ENCODE measurements around the gene TMEM150A. TPM values are rescaled to one million over a fixed set of nuclear protein-coding genes. Genes with fewer than 3 reads are reported as not detected.

The TMEM150A gene
- total RNA-seq = 10 to 100 TPM; 12.9 to 29.4 (median 16.6) TPM

GRCh38 chr2:85602476-85603234 is at the start of gene TMEM150A:
TSS of gene TMEM150A (minus strand) at chr2:85602698. CDS start at chr2:85601948, 750 bp downstream.
- 0 to 1% methylated on average over 15 to 38 of the region's 73 CpGs for WGBS, 2 donors
- peaks cover 0 to 71% (median 37%) of the 10 kb centered on the region in 4 donors for H3K4me1 ChIP-seq
- peak; percentile 91 to 92 for DNase-seq (ENCODE audit: low spot score in 2 of 2)
- no peaks in the 10 kb centered on the region for H3K27me3 ChIP-seq
- no peaks in the 10 kb centered on the region for H3K9me3 ChIP-seq
- H3K36me3 ChIP-seq = peaks cover 0 to 41% (median 0%) of the 10 kb centered on the region in 3 donors
- TF ChIP-seq POLR2A (IDR thresholded peaks at IDR 0.05) = peak; percentile 81 to 86
- TF ChIP-seq CTCF (IDR thresholded peaks at IDR 0.05) = peak; percentile 35 to 85 (median 48)
- peak in 1 of 2 donors; percentile 85 for TF ChIP-seq EP300 (IDR thresholded peaks at IDR 0.05)
- H3K27ac ChIP-seq = peak within 1 kb of the TSS; percentile 85 to 96 (median 91)
- H3K4me3 ChIP-seq = peak within 1 kb of the TSS; percentile 57 to 92 (median 78)

GRCh38 chr2:85652056-85652455 is 49.6 kb upstream of the TMEM150A start:
- Histone ChIP-seq H3K27me3 (no peaks in the 10 kb centered on the region), H3K36me3 (peaks cover 4 to 81% (median 20%) of the 10 kb centered on the region in 3 donors), H3K4me3 (no peak overlapping the region), H3K9me3 (no peaks in the 10 kb centered on the region), H3K27ac (peak overlapping the region in 1 of 4 donors; percentile 58), H3K4me1 (no peaks in the 10 kb centered on the region)
- TF ChIP-seq EP300 (IDR thresholded peaks at IDR 0.05) (no peak), POLR2A (IDR thresholded peaks at IDR 0.05) (no peak), CTCF (IDR thresholded peaks at IDR 0.05) (no peak)
- 98 to 100% methylated on average over 2 of the region's 2 CpGs for WGBS, 2 donors
- no peak for DNase-seq (ENCODE audit: low spot score in 2 of 2)

DNA sequence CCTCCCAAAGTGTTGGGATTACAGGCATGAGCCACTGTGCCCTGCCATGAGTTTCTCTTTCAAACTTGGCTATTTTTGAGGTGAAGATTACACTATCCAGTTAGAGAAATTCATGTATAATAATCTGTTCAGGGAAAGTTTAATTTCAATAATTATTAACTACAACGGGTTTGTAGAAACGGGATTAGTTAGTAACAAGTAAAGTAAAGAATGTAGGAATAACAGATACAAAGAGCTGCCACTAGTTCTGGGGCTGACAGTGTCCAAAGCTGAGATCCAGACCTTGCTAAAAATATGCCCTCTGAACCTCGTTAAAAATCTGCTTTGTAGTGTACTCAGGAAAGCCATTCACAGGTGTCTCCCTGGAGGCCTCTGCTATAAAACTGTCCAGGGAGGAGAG is 48.6 kb upstream of the TMEM150A start:
- Histone ChIP-seq H3K27ac (no peak overlapping the region), H3K4me1 (no peaks in the 10 kb centered on the region), H3K4me3 (no peak overlapping the region), H3K36me3 (peaks cover 4 to 82% (median 22%) of the 10 kb centered on the region in 3 donors), H3K9me3 (no peaks in the 10 kb centered on the region), H3K27me3 (no peaks in the 10 kb centered on the region)
- WGBS, 2 donors = 83 to 86% methylated on average over 3 of the region's 3 CpGs
- no peak for TF ChIP-seq EP300 (IDR thresholded peaks at IDR 0.05)
- no peak for TF ChIP-seq POLR2A (IDR thresholded peaks at IDR 0.05)
- TF ChIP-seq CTCF (IDR thresholded peaks at IDR 0.05) = no peak
- DNase-seq (ENCODE audit: low spot score in 2 of 2) = no peak

GRCh38 chr2:85650456-85650855 is 48.0 kb upstream of the TMEM150A start:
- Histone ChIP-seq H3K27me3 (no peaks in the 10 kb centered on the region), H3K9me3 (no peaks in the 10 kb centered on the region), H3K36me3 (peaks cover 4 to 85% (median 28%) of the 10 kb centered on the region in 3 donors), H3K4me1 (no peaks in the 10 kb centered on the region), H3K27ac (no peak overlapping the region), H3K4me3 (no peak overlapping the region)
- DNase-seq (ENCODE audit: low spot score in 2 of 2) = no peak
- no peak for TF ChIP-seq CTCF (IDR thresholded peaks at IDR 0.05)
- TF ChIP-seq EP300 (IDR thresholded peaks at IDR 0.05) = no peak
- no peak for TF ChIP-seq POLR2A (IDR thresholded peaks at IDR 0.05)
- 97 to 100% methylated on average over 4 of the region's 4 CpGs for WGBS, 2 donors

Measured in tibial nerve (tissue), 4 donors.